ENCODE data around the gene TTC21B.

The TTC21B gene

DNA sequence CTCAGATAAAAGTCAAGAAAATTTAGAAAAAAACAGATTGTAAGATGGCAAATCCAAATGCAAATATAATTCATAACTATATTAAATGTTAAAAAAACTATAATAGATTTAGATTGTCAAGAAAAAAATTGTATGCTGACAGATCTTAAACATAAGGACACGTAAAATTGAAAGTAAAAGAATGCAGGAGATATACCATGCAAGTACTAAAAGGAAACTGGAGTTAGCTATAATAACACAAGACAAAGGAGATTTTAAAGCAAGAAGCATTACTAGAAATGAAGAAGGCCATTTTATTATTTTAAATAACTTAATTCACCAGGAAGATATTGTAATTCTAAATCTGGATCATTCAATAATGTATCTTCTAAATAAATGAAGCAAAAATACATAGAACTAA lies 48.3 kb downstream of the TTC21B start:
- H3K79me2 ChIP-seq (ENCODE audit: insufficient read depth, low read length): no peaks in the 10 kb centered on the region
- H3K9me2 ChIP-seq (replicated peaks; ENCODE audit: insufficient read depth, low read length): no peaks in the 10 kb centered on the region
- H3K4me2 ChIP-seq (ENCODE audit: low read depth, low read length, poor library complexity, severe bottlenecking): no peak overlapping the region
- H3K27ac ChIP-seq (ENCODE audit: low read depth, low read length): no peak overlapping the region
- no peak overlapping the region for H2AFZ ChIP-seq (ENCODE audit: low read depth, low read length, severe bottlenecking)
- no peaks in the 10 kb centered on the region; the same call in 1 of the 2 replicates for H3K36me3 ChIP-seq (ENCODE audit: low read length)
- no peaks in the 10 kb centered on the region for H4K20me1 ChIP-seq (ENCODE audit: low read depth, low read length)
- H3K9ac ChIP-seq (ENCODE audit: low read length): no peak overlapping the region
- no peaks in the 10 kb centered on the region for H3K27me3 ChIP-seq (ENCODE audit: low read length)
- TF ChIP-seq, protein P1, sequence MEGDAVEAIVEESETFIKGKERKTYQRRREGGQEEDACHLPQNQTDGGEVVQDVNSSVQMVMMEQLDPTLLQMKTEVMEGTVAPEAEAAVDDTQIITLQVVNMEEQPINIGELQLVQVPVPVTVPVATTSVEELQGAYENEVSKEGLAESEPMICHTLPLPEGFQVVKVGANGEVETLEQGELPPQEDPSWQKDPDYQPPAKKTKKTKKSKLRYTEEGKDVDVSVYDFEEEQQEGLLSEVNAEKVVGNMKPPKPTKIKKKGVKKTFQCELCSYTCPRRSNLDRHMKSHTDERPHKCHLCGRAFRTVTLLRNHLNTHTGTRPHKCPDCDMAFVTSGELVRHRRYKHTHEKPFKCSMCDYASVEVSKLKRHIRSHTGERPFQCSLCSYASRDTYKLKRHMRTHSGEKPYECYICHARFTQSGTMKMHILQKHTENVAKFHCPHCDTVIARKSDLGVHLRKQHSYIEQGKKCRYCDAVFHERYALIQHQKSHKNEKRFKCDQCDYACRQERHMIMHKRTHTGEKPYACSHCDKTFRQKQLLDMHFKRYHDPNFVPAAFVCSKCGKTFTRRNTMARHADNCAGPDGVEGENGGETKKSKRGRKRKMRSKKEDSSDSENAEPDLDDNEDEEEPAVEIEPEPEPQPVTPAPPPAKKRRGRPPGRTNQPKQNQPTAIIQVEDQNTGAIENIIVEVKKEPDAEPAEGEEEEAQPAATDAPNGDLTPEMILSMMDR (IDR thresholded peaks at IDR 0.05; ENCODE audit: insufficient read depth, low read length, poor library complexity, severe bottlenecking): no peak
- no peak for TF ChIP-seq EZH2phosphoT487 (conservative IDR thresholded peaks at IDR 0.05; ENCODE audit: low read length)
- H3F3A ChIP-seq (ENCODE audit: insufficient read depth): no peaks in the 10 kb centered on the region
- no peak overlapping the region for H3K4me3 ChIP-seq (ENCODE audit: insufficient read depth, low read length, poor library complexity, severe bottlenecking)
- no peaks in the 10 kb centered on the region for H3K9me3 ChIP-seq (ENCODE audit: insufficient read depth, low read length)

- H3K9me2 ChIP-seq (replicated peaks; ENCODE audit: insufficient read depth, low read length): no peaks in the 10 kb centered on the region
- no peaks in the 10 kb centered on the region; the same call in 1 of the 2 replicates for H3K36me3 ChIP-seq (ENCODE audit: low read length)
- H3K4me3 ChIP-seq (ENCODE audit: insufficient read depth, low read length, poor library complexity, severe bottlenecking): no peak overlapping the region
- H3K27me3 ChIP-seq (ENCODE audit: low read length): no peaks in the 10 kb centered on the region
- H2AFZ ChIP-seq (ENCODE audit: low read depth, low read length, severe bottlenecking): no peak overlapping the region
- no peaks in the 10 kb centered on the region for H3F3A ChIP-seq (ENCODE audit: insufficient read depth)
- H3K9me3 ChIP-seq (ENCODE audit: insufficient read depth, low read length): no peaks in the 10 kb centered on the region
- TF ChIP-seq, protein P1 (IDR thresholded peaks at IDR 0.05; ENCODE audit: insufficient read depth, low read length, poor library complexity, severe bottlenecking): no peak
- no peak for TF ChIP-seq EZH2phosphoT487 (conservative IDR thresholded peaks at IDR 0.05; ENCODE audit: low read length)
- no peak overlapping the region for H3K4me2 ChIP-seq (ENCODE audit: low read depth, low read length, poor library complexity, severe bottlenecking)
- no peaks in the 10 kb centered on the region for H4K20me1 ChIP-seq (ENCODE audit: low read depth, low read length)
- H3K27ac ChIP-seq (ENCODE audit: low read depth, low read length): no peak overlapping the region
- no peak overlapping the region for H3K9ac ChIP-seq (ENCODE audit: low read length)
- no peaks in the 10 kb centered on the region for H3K79me2 ChIP-seq (ENCODE audit: insufficient read depth, low read length)
Measured at GRCh38 chr2:165904432-165904831, 49.1 kb downstream of the TTC21B start.

GRCh38 chr2:165903406-165903805 lies 50.2 kb downstream of the TTC21B start:
- no peaks in the 10 kb centered on the region for H4K20me1 ChIP-seq (ENCODE audit: low read depth, low read length)
- H3K36me3 ChIP-seq (ENCODE audit: low read length): no peaks in the 10 kb centered on the region; the same call in 1 of the 2 replicates
- TF ChIP-seq EZH2phosphoT487 (conservative IDR thresholded peaks at IDR 0.05; ENCODE audit: low read length): no peak
- TF ChIP-seq, protein P1 (IDR thresholded peaks at IDR 0.05; ENCODE audit: insufficient read depth, low read length, poor library complexity, severe bottlenecking): no peak
- H3K4me2 ChIP-seq (ENCODE audit: low read depth, low read length, poor library complexity, severe bottlenecking): no peak overlapping the region
- no peak overlapping the region for H3K27ac ChIP-seq (ENCODE audit: low read depth, low read length)
- no peak overlapping the region for H3K9ac ChIP-seq (ENCODE audit: low read length)
- H3K9me3 ChIP-seq (ENCODE audit: insufficient read depth, low read length): no peaks in the 10 kb centered on the region
- H3K9me2 ChIP-seq (replicated peaks; ENCODE audit: insufficient read depth, low read length): no peaks in the 10 kb centered on the region
- H3K27me3 ChIP-seq (ENCODE audit: low read length): no peaks in the 10 kb centered on the region
- no peak overlapping the region for H2AFZ ChIP-seq (ENCODE audit: low read depth, low read length, severe bottlenecking)
- H3K4me3 ChIP-seq (ENCODE audit: insufficient read depth, low read length, poor library complexity, severe bottlenecking): no peak overlapping the region
- no peaks in the 10 kb centered on the region for H3K79me2 ChIP-seq (ENCODE audit: insufficient read depth, low read length)
- no peaks in the 10 kb centered on the region for H3F3A ChIP-seq (ENCODE audit: insufficient read depth)
